ENCODE results near the gene PHC3.

The PHC3 gene

DNA sequence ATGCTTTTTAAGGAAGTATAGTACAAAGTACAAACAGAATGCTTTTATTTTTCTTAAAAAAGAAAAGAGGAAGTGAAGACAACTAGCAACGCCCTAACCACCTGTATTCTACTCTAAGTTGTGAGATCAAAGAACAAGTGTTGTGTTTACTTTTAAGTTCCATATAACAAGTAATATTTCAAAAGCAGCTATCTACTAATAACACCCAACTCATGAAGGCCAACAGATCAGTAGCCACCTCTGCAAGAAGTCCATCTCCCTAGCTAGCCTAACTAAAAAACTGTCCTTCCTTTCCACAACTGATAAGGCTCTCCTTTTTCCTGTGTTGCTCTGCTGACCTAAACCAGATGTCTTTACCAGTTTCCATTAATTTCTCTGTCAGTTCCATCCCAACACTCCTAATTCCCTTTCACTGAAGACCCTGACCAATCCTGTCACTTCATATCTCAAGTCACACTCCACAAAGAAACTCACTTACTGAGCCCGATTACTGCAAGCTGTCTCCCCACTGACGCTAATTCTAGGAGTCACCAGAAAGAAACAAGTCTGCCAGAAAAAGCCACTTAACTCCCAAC lies 26.9 kb downstream of the PHC3 start:
- no peak for DNase-seq (ENCODE audit: low read depth)
- TF ChIP-seq, protein P1, sequence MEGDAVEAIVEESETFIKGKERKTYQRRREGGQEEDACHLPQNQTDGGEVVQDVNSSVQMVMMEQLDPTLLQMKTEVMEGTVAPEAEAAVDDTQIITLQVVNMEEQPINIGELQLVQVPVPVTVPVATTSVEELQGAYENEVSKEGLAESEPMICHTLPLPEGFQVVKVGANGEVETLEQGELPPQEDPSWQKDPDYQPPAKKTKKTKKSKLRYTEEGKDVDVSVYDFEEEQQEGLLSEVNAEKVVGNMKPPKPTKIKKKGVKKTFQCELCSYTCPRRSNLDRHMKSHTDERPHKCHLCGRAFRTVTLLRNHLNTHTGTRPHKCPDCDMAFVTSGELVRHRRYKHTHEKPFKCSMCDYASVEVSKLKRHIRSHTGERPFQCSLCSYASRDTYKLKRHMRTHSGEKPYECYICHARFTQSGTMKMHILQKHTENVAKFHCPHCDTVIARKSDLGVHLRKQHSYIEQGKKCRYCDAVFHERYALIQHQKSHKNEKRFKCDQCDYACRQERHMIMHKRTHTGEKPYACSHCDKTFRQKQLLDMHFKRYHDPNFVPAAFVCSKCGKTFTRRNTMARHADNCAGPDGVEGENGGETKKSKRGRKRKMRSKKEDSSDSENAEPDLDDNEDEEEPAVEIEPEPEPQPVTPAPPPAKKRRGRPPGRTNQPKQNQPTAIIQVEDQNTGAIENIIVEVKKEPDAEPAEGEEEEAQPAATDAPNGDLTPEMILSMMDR (conservative IDR thresholded peaks at IDR 0.05; ENCODE audit: control insufficient read depth, insufficient read depth, low read depth, low read length) = no peak
- H3K4me3 ChIP-seq (ENCODE audit: control insufficient read depth, low read depth, low read length) = no peak overlapping the region

- TF ChIP-seq, protein P1 (conservative IDR thresholded peaks at IDR 0.05; ENCODE audit: control insufficient read depth, insufficient read depth, low read depth, low read length) = no peak
- H3K4me3 ChIP-seq (ENCODE audit: control insufficient read depth, low read depth, low read length) = no peak overlapping the region
- peak; percentile 28 for DNase-seq (ENCODE audit: low read depth)
Observed at GRCh38 chr3:170154084-170154483, 27.4 kb downstream of the PHC3 start.

DNA sequence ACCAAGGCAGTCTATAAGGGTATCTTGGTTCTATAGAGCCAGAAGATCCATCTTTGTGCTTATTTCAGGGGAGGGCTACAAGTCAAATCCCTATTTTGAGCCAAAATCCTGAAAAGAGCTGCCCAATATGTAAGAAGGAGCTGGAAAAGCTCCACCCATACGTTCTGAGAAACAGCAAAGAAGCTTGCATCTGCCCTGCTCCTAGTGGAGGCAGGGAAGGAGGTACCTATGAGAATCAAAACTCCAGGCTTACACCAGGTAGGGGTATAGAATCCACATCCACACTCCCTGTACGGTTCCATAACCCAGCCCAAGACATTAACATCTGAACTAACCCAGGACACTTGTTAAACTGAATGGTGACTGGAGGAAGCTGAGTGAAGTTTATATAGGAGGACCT lies 30.0 kb downstream of the PHC3 start:
- H3K4me3 ChIP-seq (ENCODE audit: control insufficient read depth, low read depth, low read length) = no peak overlapping the region
- no peak for DNase-seq (ENCODE audit: low read depth)
- TF ChIP-seq, protein P1 (conservative IDR thresholded peaks at IDR 0.05; ENCODE audit: control insufficient read depth, insufficient read depth, low read depth, low read length) = no peak

GRCh38 chr3:170149016-170149415 lies 32.5 kb downstream of the PHC3 start:
- TF ChIP-seq, protein P1 (conservative IDR thresholded peaks at IDR 0.05; ENCODE audit: control insufficient read depth, insufficient read depth, low read depth, low read length) = no peak
- H3K4me3 ChIP-seq (ENCODE audit: control insufficient read depth, low read depth, low read length) = no peak overlapping the region
- DNase-seq (ENCODE audit: low read depth) = no peak

DNA sequence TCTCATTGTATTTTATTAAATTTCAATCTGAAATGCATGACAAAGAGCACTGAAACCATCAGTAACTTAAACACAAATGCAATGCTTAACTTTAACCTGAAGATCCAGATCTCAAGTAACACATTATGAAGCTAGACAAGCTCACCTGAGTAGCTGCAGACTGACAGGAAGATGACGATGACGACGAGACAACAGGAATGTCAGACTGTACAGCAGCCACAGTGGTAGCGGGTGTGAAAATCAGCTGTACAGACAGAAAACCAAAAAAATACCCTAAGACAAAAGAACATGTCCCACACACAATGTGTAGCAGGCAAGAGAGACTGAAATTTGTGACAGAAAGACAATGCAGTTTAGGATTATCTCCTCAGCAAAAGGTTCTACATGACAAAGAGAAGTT lies 36.3 kb downstream of the PHC3 start:
- no peak overlapping the region for H3K4me3 ChIP-seq (ENCODE audit: control insufficient read depth, low read depth, low read length)
- TF ChIP-seq, protein P1 (conservative IDR thresholded peaks at IDR 0.05; ENCODE audit: control insufficient read depth, insufficient read depth, low read depth, low read length) = no peak
- DNase-seq (ENCODE audit: low read depth) = no peak

DNA sequence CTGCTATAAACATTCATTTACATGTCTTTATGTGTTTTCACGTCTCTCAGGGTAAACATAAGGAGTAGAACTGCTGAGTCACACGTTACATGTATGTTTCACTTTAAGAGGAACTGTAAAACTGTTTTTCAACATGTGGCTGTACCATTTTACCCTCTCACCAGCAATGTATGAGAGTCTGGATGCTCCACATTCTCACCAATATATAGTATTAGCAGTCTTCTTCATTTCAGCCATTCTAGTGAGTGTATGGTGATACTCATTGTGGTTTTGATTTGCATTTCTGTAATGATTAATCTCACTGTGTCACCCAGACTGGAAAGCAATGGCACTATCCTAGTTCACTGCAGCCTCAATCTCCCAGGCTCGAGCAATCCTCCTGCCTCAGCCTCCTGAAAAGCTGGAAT lies 37.1 kb downstream of the PHC3 start:
- no peak overlapping the region for H3K4me3 ChIP-seq (ENCODE audit: control insufficient read depth, low read depth, low read length)
- TF ChIP-seq, protein P1 (conservative IDR thresholded peaks at IDR 0.05; ENCODE audit: control insufficient read depth, insufficient read depth, low read depth, low read length) = no peak
- peak; percentile 23 for DNase-seq (ENCODE audit: low read depth)

GRCh38 chr3:170142373-170142772 lies 39.2 kb downstream of the PHC3 start:
- no peak for DNase-seq (ENCODE audit: low read depth)
- TF ChIP-seq, protein P1 (conservative IDR thresholded peaks at IDR 0.05; ENCODE audit: control insufficient read depth, insufficient read depth, low read depth, low read length) = no peak
- H3K4me3 ChIP-seq (ENCODE audit: control insufficient read depth, low read depth, low read length) = no peak overlapping the region
